ENCODE data around the gene MARCO. TPM values are rescaled to one million over a fixed set of nuclear protein-coding genes. Genes with fewer than 3 reads are reported as not detected.

MARCO gene
- total and polyA plus RNA-seq, 4 donors: 21.8 to 113 (median 61.6) TPM

DNA sequence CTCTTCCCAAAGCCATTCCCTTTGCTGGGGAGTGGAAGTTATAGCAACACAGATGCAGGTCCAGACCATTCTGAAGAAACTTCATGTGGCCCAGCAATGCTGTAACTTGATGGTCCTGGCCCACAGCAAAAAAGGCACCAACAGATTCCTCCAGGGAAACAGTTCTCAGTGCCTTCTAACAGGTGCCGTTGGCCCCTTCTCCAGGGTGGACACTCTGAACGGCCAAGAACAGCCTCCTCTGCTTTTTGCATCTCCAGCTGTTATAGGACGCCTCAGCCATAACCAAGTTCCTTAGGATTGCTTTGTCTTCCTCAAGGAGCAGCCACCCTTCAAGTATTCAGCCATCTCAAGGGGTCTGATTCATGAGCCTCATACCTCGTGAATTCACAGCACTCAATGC, 38.0 kb downstream of the MARCO start:
- DNase-seq (ENCODE audit: low spot score): no peak
- 66% methylated on average over 4 of the region's 4 CpGs for WGBS
- H3K4me1 ChIP-seq (ENCODE audit: control insufficient read depth in 4 of 4, insufficient read depth in 4 of 4, low read length in 3 of 4): no peaks in the 10 kb centered on the region
- peaks cover 0 to 5% (median 0%) of the 10 kb centered on the region in 4 donors for H3K27me3 ChIP-seq (ENCODE audit: control insufficient read depth in 4 of 4, insufficient read depth in 4 of 4, low read length in 3 of 4)
- H3K27ac ChIP-seq (ENCODE audit: low read depth in 1 of 2, low read length in 2 of 2): no peak overlapping the region
- H3K4me3 ChIP-seq (ENCODE audit: low read depth in 1 of 3, low read length in 3 of 3): no peak overlapping the region
- peaks cover 0 to 6% (median 4%) of the 10 kb centered on the region in 4 donors for H3K9me3 ChIP-seq (ENCODE audit: control insufficient read depth in 4 of 4, low read length in 3 of 4)
- TF ChIP-seq YY1 (IDR thresholded peaks at IDR 0.05) (no peak), SP1 (IDR thresholded peaks at IDR 0.05) (no peak), TAF1 (conservative IDR thresholded peaks at IDR 0.05) (no peak), JUND (IDR thresholded peaks at IDR 0.05) (no peak), EGR1 (IDR thresholded peaks at IDR 0.05; ENCODE audit: low read depth in 2 of 2) (no peak), HNF4G (IDR thresholded peaks at IDR 0.05) (no peak), RXRA (IDR thresholded peaks at IDR 0.05) (no peak), HNF4A (conservative IDR thresholded peaks at IDR 0.05) (no peak), RAD21 (IDR thresholded peaks at IDR 0.05) (no peak)
- TF ChIP-seq, protein P1, sequence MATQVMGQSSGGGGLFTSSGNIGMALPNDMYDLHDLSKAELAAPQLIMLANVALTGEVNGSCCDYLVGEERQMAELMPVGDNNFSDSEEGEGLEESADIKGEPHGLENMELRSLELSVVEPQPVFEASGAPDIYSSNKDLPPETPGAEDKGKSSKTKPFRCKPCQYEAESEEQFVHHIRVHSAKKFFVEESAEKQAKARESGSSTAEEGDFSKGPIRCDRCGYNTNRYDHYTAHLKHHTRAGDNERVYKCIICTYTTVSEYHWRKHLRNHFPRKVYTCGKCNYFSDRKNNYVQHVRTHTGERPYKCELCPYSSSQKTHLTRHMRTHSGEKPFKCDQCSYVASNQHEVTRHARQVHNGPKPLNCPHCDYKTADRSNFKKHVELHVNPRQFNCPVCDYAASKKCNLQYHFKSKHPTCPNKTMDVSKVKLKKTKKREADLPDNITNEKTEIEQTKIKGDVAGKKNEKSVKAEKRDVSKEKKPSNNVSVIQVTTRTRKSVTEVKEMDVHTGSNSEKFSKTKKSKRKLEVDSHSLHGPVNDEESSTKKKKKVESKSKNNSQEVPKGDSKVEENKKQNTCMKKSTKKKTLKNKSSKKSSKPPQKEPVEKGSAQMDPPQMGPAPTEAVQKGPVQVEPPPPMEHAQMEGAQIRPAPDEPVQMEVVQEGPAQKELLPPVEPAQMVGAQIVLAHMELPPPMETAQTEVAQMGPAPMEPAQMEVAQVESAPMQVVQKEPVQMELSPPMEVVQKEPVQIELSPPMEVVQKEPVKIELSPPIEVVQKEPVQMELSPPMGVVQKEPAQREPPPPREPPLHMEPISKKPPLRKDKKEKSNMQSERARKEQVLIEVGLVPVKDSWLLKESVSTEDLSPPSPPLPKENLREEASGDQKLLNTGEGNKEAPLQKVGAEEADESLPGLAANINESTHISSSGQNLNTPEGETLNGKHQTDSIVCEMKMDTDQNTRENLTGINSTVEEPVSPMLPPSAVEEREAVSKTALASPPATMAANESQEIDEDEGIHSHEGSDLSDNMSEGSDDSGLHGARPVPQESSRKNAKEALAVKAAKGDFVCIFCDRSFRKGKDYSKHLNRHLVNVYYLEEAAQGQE (IDR thresholded peaks at IDR 0.05): no peak
- TF ChIP-seq, protein P2, sequence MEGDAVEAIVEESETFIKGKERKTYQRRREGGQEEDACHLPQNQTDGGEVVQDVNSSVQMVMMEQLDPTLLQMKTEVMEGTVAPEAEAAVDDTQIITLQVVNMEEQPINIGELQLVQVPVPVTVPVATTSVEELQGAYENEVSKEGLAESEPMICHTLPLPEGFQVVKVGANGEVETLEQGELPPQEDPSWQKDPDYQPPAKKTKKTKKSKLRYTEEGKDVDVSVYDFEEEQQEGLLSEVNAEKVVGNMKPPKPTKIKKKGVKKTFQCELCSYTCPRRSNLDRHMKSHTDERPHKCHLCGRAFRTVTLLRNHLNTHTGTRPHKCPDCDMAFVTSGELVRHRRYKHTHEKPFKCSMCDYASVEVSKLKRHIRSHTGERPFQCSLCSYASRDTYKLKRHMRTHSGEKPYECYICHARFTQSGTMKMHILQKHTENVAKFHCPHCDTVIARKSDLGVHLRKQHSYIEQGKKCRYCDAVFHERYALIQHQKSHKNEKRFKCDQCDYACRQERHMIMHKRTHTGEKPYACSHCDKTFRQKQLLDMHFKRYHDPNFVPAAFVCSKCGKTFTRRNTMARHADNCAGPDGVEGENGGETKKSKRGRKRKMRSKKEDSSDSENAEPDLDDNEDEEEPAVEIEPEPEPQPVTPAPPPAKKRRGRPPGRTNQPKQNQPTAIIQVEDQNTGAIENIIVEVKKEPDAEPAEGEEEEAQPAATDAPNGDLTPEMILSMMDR (IDR thresholded peaks at IDR 0.05; ENCODE audit: low read depth, low read length, missing input control): no peak
- H3K36me3 ChIP-seq (ENCODE audit: control insufficient read depth in 4 of 4, insufficient read depth in 3 of 4, low read depth in 1 of 4, low read length in 3 of 4): no peaks in the 10 kb centered on the region
- no peak overlapping the region for H3K9ac ChIP-seq (ENCODE audit: low read depth in 1 of 2, low read length in 2 of 2)

DNA sequence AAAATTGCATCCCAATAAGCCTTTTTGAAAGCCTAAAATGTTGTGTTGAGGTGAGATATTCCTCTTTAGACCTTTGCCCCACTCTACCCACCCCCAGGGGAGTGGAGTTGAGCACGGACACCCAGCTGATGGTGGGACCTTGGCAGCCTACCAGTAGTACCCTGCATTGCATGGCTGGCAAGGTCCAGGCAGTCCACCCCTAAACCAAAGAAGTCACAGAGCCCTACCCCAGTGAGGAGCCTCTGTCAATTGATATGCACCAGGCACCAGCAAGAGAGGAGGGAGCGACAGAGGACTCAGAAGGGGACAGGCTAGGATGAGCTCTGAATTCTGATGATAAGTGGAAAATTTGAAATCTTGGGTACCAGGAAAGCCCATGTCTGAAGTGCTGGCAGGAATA, 38.6 kb downstream of the MARCO start:
- Histone ChIP-seq H3K36me3 (ENCODE audit: control insufficient read depth in 4 of 4, insufficient read depth in 3 of 4, low read depth in 1 of 4, low read length in 3 of 4) (no peaks in the 10 kb centered on the region), H3K27ac (ENCODE audit: low read depth in 1 of 2, low read length in 2 of 2) (no peak overlapping the region), H3K4me1 (ENCODE audit: control insufficient read depth in 4 of 4, insufficient read depth in 4 of 4, low read length in 3 of 4) (no peaks in the 10 kb centered on the region), H3K9me3 (ENCODE audit: control insufficient read depth in 4 of 4, low read length in 3 of 4) (peaks cover 0 to 6% (median 4%) of the 10 kb centered on the region in 4 donors), H3K4me3 (ENCODE audit: low read depth in 1 of 3, low read length in 3 of 3) (no peak overlapping the region), H3K27me3 (ENCODE audit: control insufficient read depth in 4 of 4, insufficient read depth in 4 of 4, low read length in 3 of 4) (peaks cover 0 to 5% (median 0%) of the 10 kb centered on the region in 4 donors), H3K9ac (ENCODE audit: low read depth in 1 of 2, low read length in 2 of 2) (no peak overlapping the region)
- peak; percentile 16 for DNase-seq (ENCODE audit: low spot score)
- 53% methylated on average over 2 of the region's 2 CpGs for WGBS
- TF ChIP-seq, protein P3, sequence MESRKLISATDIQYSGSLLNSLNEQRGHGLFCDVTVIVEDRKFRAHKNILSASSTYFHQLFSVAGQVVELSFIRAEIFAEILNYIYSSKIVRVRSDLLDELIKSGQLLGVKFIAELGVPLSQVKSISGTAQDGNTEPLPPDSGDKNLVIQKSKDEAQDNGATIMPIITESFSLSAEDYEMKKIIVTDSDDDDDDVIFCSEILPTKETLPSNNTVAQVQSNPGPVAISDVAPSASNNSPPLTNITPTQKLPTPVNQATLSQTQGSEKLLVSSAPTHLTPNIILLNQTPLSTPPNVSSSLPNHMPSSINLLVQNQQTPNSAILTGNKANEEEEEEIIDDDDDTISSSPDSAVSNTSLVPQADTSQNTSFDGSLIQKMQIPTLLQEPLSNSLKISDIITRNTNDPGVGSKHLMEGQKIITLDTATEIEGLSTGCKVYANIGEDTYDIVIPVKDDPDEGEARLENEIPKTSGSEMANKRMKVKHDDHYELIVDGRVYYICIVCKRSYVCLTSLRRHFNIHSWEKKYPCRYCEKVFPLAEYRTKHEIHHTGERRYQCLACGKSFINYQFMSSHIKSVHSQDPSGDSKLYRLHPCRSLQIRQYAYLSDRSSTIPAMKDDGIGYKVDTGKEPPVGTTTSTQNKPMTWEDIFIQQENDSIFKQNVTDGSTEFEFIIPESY (IDR thresholded peaks at IDR 0.05): no peak
- TF ChIP-seq NR2F2 (IDR thresholded peaks at IDR 0.05): no peak
- TF ChIP-seq FOXA1 (IDR thresholded peaks at IDR 0.05): no peak
